Upper lobe of left lung (tissue), 4 donors: Measurements from ENCODE around the gene NAIF1.

Experiments used
- CTCF ChIP-seq, 6 experiments: fragments of 450-650 bp in 4 of 6; fragments of 200-600 bp in 2 of 6; sonication (generic) in 2 of 6; IDR thresholded peaks; one replicate each; pipeline ENCODE4 v1.5.1; 2016 to 2019; ENCODE audit warnings: antibody characterized with exemption in 6 of 6
- POLR2A ChIP-seq, 4 donors: fragments of 450-650 bp; IDR thresholded peaks; one replicate each; pipeline ENCODE4 v1.5.1; 2016 to 2017; ENCODE audit warnings: antibody characterized with exemption in 4 of 4, mild to moderate bottlenecking in 2 of 4

DNA sequence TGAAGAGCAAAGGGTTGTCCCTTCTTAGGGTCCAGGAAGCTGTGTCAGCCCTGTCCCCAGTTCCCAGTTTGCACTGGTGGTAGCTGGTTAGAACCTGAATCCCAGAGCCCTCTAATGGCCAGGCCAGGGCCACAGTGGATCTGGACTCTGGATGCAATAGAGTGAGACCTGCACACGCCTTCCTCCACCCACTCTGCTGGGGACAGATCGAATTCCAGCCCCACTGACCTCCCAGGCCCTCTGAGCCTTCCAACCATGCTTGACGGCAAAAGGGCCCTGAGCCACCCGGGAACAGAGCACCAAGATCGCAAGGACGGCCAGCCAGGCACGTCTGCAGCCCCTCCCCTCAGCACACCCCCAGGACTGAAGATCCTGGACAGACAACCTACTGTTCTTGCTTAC, 23.7 kb downstream of the NAIF1 start:
- TF ChIP-seq POLR2A (IDR thresholded peaks at IDR 0.05), result no peak
- no peak for TF ChIP-seq CTCF (IDR thresholded peaks at IDR 0.05)
